Ovary (tissue), 3 donors: ENCODE data around the gene SOCS4.

Experiments
- CTCF ChIP-seq, 3 donors: fragments of 450-650 bp in 2 of 3; fragments of 200-600 bp in 1 of 3; IDR thresholded peaks; one replicate each; pipeline versions ENCODE4 v1.5.1 to v1.8.0; 2016 to 2022; ENCODE audit warnings: antibody characterized with exemption in 3 of 3, mild to moderate bottlenecking in 1 of 3
- POLR2A ChIP-seq: fragments of 450-650 bp; IDR thresholded peaks from one replicate; pipeline ENCODE4 v1.6.1; 2017; ENCODE audit warnings: antibody characterized with exemption, mild to moderate bottlenecking, moderate library complexity
- donor health status: DM: no; HTN: no; CAD: no.

DNA sequence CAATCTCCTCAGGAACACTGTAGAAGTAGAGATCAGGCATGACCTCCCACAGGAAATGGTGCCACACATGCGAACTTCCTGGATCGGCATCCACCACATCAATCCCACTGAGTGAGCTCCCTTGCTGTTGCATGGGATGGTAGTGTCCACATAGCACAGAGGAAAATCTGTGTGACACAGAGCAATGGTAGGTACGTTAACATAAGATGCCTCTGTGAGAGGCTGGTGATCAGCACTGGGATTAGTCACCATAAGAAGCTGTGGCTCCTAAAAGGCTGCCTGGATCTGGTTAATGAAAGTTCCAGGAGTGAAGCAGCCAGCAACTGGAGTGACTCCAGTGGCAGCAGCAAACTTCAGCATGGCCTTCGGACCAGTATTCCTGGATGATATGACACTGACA lies 22.0 kb upstream of the SOCS4 start:
- TF ChIP-seq CTCF (IDR thresholded peaks at IDR 0.05) (no peak), POLR2A (no peak)
